OCI-LY7 (cell line): ENCODE data around the gene CAMK1.

Experiments
- EZH2phosphoT487 ChIP-seq: fragments of 200-600 bp; sonication (generic); IDR thresholded peaks from 2 replicates; pipeline ENCODE4 v1.6.1; 2018; ENCODE audit warnings: low read depth, borderline replicate concordance, mild to moderate bottlenecking, mixed run types, antibody characterized with exemption, low read length, moderate library complexity, mixed read lengths
- TF ChIP-seq, protein P1 (sequence below): fragments of 200-600 bp; sonication (generic); conservative IDR thresholded peaks from 2 replicates; pipeline ENCODE4 v1.5.1; 2014; ENCODE audit warnings: mild to moderate bottlenecking, antibody characterized with exemption, low read length, moderate library complexity, mixed read lengths

DNA sequence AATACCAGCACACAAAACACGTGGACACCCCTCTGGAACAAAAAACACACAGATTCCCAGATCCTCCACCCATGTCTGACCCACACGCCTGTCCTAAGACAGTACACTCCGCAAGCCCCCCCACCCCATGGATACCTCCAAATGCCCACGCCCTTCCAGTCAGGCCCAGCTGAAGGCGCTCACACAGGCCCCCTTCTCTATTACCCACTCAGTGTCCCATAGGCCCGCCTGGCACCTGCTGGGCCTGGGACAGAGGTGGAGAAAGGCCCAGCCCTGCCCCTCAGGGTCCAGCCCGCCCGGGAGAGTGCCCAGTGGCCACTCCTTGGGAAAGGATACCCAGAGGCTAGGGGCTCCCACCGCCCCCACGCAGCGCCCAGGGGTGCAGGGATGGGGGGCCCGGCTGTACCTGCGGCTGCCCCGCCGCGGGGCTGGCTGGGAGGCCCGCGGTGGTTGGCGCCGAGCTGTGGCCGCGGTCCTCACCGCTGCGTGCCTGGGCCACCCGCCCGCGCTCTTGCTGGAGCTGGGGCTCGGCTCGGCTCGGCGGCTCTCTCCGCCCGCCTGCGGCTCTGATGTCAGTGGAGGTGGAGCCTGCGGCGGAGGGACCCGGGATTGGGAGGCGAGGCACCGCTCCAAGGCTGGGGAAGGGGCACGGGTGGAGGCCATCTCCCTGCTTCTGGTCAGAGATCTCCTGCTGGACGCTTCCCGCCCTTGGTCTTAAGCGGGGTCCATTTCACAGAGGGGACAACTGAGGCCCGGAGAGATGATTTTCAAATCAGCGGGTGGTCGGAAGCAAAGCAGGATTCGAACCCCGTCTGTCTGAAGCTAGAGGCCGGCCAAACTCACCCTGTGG lies at the start of gene CAMK1:
- TF ChIP-seq, protein P1, sequence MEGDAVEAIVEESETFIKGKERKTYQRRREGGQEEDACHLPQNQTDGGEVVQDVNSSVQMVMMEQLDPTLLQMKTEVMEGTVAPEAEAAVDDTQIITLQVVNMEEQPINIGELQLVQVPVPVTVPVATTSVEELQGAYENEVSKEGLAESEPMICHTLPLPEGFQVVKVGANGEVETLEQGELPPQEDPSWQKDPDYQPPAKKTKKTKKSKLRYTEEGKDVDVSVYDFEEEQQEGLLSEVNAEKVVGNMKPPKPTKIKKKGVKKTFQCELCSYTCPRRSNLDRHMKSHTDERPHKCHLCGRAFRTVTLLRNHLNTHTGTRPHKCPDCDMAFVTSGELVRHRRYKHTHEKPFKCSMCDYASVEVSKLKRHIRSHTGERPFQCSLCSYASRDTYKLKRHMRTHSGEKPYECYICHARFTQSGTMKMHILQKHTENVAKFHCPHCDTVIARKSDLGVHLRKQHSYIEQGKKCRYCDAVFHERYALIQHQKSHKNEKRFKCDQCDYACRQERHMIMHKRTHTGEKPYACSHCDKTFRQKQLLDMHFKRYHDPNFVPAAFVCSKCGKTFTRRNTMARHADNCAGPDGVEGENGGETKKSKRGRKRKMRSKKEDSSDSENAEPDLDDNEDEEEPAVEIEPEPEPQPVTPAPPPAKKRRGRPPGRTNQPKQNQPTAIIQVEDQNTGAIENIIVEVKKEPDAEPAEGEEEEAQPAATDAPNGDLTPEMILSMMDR: no peak
- TF ChIP-seq EZH2phosphoT487: no peak
